ENCODE data around the gene HPS6.

The HPS6 gene

GRCh38 chr10:102068216-102068615 is 3.1 kb downstream of the HPS6 start:
- H3K27ac ChIP-seq (ENCODE audit: low read depth, low read length), result no peak overlapping the region
- no peak overlapping the region for H3K9ac ChIP-seq (ENCODE audit: low read depth in 1 of 2, low read length in 2 of 2)
- no peak overlapping the region for H3K4me3 ChIP-seq (ENCODE audit: low read depth in 1 of 2, low read length in 2 of 2)
- peaks cover 29 to 33% of the 10 kb centered on the region in 2 donors for H3K4me1 ChIP-seq (ENCODE audit: control insufficient read depth in 1 of 2, insufficient read depth in 2 of 2, low read length in 2 of 2)
- H3K36me3 ChIP-seq (ENCODE audit: control insufficient read depth in 1 of 2, insufficient read depth in 2 of 2, low read length in 2 of 2), result peaks cover 0 to 4% of the 10 kb centered on the region in 2 donors
- H3K9me3 ChIP-seq (ENCODE audit: control insufficient read depth in 1 of 2, low read length in 2 of 2), result no peaks in the 10 kb centered on the region
- H3K27me3 ChIP-seq (ENCODE audit: control insufficient read depth in 1 of 2, insufficient read depth in 2 of 2, low read length in 2 of 2), result no peaks in the 10 kb centered on the region

GRCh38 chr10:102069071-102069470 is 3.9 kb downstream of the HPS6 start:
- Histone ChIP-seq H3K27ac (ENCODE audit: low read depth, low read length) (no peak overlapping the region), H3K4me1 (ENCODE audit: control insufficient read depth in 1 of 2, insufficient read depth in 2 of 2, low read length in 2 of 2) (peaks cover 29 to 33% of the 10 kb centered on the region in 2 donors), H3K9me3 (ENCODE audit: control insufficient read depth in 1 of 2, low read length in 2 of 2) (no peaks in the 10 kb centered on the region), H3K27me3 (ENCODE audit: control insufficient read depth in 1 of 2, insufficient read depth in 2 of 2, low read length in 2 of 2) (no peaks in the 10 kb centered on the region), H3K9ac (ENCODE audit: low read depth in 1 of 2, low read length in 2 of 2) (no peak overlapping the region), H3K36me3 (ENCODE audit: control insufficient read depth in 1 of 2, insufficient read depth in 2 of 2, low read length in 2 of 2) (peaks cover 0 to 4% of the 10 kb centered on the region in 2 donors), H3K4me3 (ENCODE audit: low read depth in 1 of 2, low read length in 2 of 2) (no peak overlapping the region)

GRCh38 chr10:102072673-102073527 is 7.8 kb downstream of the HPS6 start:
- H3K4me1 ChIP-seq (ENCODE audit: control insufficient read depth in 1 of 2, insufficient read depth in 2 of 2, low read length in 2 of 2), result peaks cover 6 to 8% of the 10 kb centered on the region in 2 donors
- H3K9me3 ChIP-seq (ENCODE audit: control insufficient read depth in 1 of 2, low read length in 2 of 2), result no peaks in the 10 kb centered on the region
- no peaks in the 10 kb centered on the region for H3K27me3 ChIP-seq (ENCODE audit: control insufficient read depth in 1 of 2, insufficient read depth in 2 of 2, low read length in 2 of 2)
- H3K36me3 ChIP-seq (ENCODE audit: control insufficient read depth in 1 of 2, insufficient read depth in 2 of 2, low read length in 2 of 2), result no peaks in the 10 kb centered on the region
- H3K27ac ChIP-seq (ENCODE audit: low read depth, low read length), result no peak overlapping the region
- no peak overlapping the region for H3K9ac ChIP-seq (ENCODE audit: low read depth in 1 of 2, low read length in 2 of 2)
- H3K4me3 ChIP-seq (ENCODE audit: low read depth in 1 of 2, low read length in 2 of 2), result no peak overlapping the region

- Histone ChIP-seq H3K36me3 (ENCODE audit: control insufficient read depth in 1 of 2, insufficient read depth in 2 of 2, low read length in 2 of 2) (no peaks in the 10 kb centered on the region), H3K9me3 (ENCODE audit: control insufficient read depth in 1 of 2, low read length in 2 of 2) (no peaks in the 10 kb centered on the region), H3K4me1 (ENCODE audit: control insufficient read depth in 1 of 2, insufficient read depth in 2 of 2, low read length in 2 of 2) (no peaks in the 10 kb centered on the region), H3K27me3 (ENCODE audit: control insufficient read depth in 1 of 2, insufficient read depth in 2 of 2, low read length in 2 of 2) (no peaks in the 10 kb centered on the region), H3K4me3 (ENCODE audit: low read depth in 1 of 2, low read length in 2 of 2) (no peak overlapping the region), H3K27ac (ENCODE audit: low read depth, low read length) (no peak overlapping the region), H3K9ac (ENCODE audit: low read depth in 1 of 2, low read length in 2 of 2) (no peak overlapping the region)
Measured at GRCh38 chr10:102083541-102083940, 18.4 kb downstream of the HPS6 start.

- Histone ChIP-seq H3K4me3 (ENCODE audit: low read depth in 1 of 2, low read length in 2 of 2) (no peak overlapping the region), H3K9me3 (ENCODE audit: control insufficient read depth in 1 of 2, low read length in 2 of 2) (no peaks in the 10 kb centered on the region), H3K27me3 (ENCODE audit: control insufficient read depth in 1 of 2, insufficient read depth in 2 of 2, low read length in 2 of 2) (no peaks in the 10 kb centered on the region), H3K4me1 (ENCODE audit: control insufficient read depth in 1 of 2, insufficient read depth in 2 of 2, low read length in 2 of 2) (no peaks in the 10 kb centered on the region), H3K36me3 (ENCODE audit: control insufficient read depth in 1 of 2, insufficient read depth in 2 of 2, low read length in 2 of 2) (no peaks in the 10 kb centered on the region), H3K27ac (ENCODE audit: low read depth, low read length) (no peak overlapping the region), H3K9ac (ENCODE audit: low read depth in 1 of 2, low read length in 2 of 2) (no peak overlapping the region)
Measured at GRCh38 chr10:102085336-102085735, 20.2 kb downstream of the HPS6 start.

GRCh38 chr10:102086196-102086595 is 21.0 kb downstream of the HPS6 start:
- H3K4me3 ChIP-seq (ENCODE audit: low read depth in 1 of 2, low read length in 2 of 2), result no peak overlapping the region
- H3K27ac ChIP-seq (ENCODE audit: low read depth, low read length), result no peak overlapping the region
- no peak overlapping the region for H3K9ac ChIP-seq (ENCODE audit: low read depth in 1 of 2, low read length in 2 of 2)
- H3K9me3 ChIP-seq (ENCODE audit: control insufficient read depth in 1 of 2, low read length in 2 of 2), result no peaks in the 10 kb centered on the region
- no peaks in the 10 kb centered on the region for H3K27me3 ChIP-seq (ENCODE audit: control insufficient read depth in 1 of 2, insufficient read depth in 2 of 2, low read length in 2 of 2)
- H3K4me1 ChIP-seq (ENCODE audit: control insufficient read depth in 1 of 2, insufficient read depth in 2 of 2, low read length in 2 of 2), result no peaks in the 10 kb centered on the region
- H3K36me3 ChIP-seq (ENCODE audit: control insufficient read depth in 1 of 2, insufficient read depth in 2 of 2, low read length in 2 of 2), result no peaks in the 10 kb centered on the region

GRCh38 chr10:102090772-102091171 is 25.6 kb downstream of the HPS6 start:
- H3K4me1 ChIP-seq (ENCODE audit: control insufficient read depth in 1 of 2, insufficient read depth in 2 of 2, low read length in 2 of 2), result no peaks in the 10 kb centered on the region
- no peak overlapping the region for H3K27ac ChIP-seq (ENCODE audit: low read depth, low read length)
- no peak overlapping the region for H3K4me3 ChIP-seq (ENCODE audit: low read depth in 1 of 2, low read length in 2 of 2)
- H3K27me3 ChIP-seq (ENCODE audit: control insufficient read depth in 1 of 2, insufficient read depth in 2 of 2, low read length in 2 of 2), result no peaks in the 10 kb centered on the region
- no peaks in the 10 kb centered on the region for H3K36me3 ChIP-seq (ENCODE audit: control insufficient read depth in 1 of 2, insufficient read depth in 2 of 2, low read length in 2 of 2)
- no peaks in the 10 kb centered on the region for H3K9me3 ChIP-seq (ENCODE audit: control insufficient read depth in 1 of 2, low read length in 2 of 2)
- no peak overlapping the region for H3K9ac ChIP-seq (ENCODE audit: low read depth in 1 of 2, low read length in 2 of 2)

GRCh38 chr10:102096449-102096848 is 31.3 kb downstream of the HPS6 start:
- Histone ChIP-seq H3K27ac (ENCODE audit: low read depth, low read length) (no peak overlapping the region), H3K4me3 (ENCODE audit: low read depth in 1 of 2, low read length in 2 of 2) (no peak overlapping the region), H3K9ac (ENCODE audit: low read depth in 1 of 2, low read length in 2 of 2) (no peak overlapping the region), H3K4me1 (ENCODE audit: control insufficient read depth in 1 of 2, insufficient read depth in 2 of 2, low read length in 2 of 2) (no peaks in the 10 kb centered on the region), H3K9me3 (ENCODE audit: control insufficient read depth in 1 of 2, low read length in 2 of 2) (no peaks in the 10 kb centered on the region), H3K36me3 (ENCODE audit: control insufficient read depth in 1 of 2, insufficient read depth in 2 of 2, low read length in 2 of 2) (peaks cover 0 to 3% of the 10 kb centered on the region in 2 donors), H3K27me3 (ENCODE audit: control insufficient read depth in 1 of 2, insufficient read depth in 2 of 2, low read length in 2 of 2) (no peaks in the 10 kb centered on the region)

- peaks cover 0 to 3% of the 10 kb centered on the region in 2 donors for H3K36me3 ChIP-seq (ENCODE audit: control insufficient read depth in 1 of 2, insufficient read depth in 2 of 2, low read length in 2 of 2)
- no peak overlapping the region for H3K4me3 ChIP-seq (ENCODE audit: low read depth in 1 of 2, low read length in 2 of 2)
- no peaks in the 10 kb centered on the region for H3K9me3 ChIP-seq (ENCODE audit: control insufficient read depth in 1 of 2, low read length in 2 of 2)
- no peak overlapping the region for H3K9ac ChIP-seq (ENCODE audit: low read depth in 1 of 2, low read length in 2 of 2)
- no peak overlapping the region for H3K27ac ChIP-seq (ENCODE audit: low read depth, low read length)
- H3K27me3 ChIP-seq (ENCODE audit: control insufficient read depth in 1 of 2, insufficient read depth in 2 of 2, low read length in 2 of 2), result no peaks in the 10 kb centered on the region
- no peaks in the 10 kb centered on the region for H3K4me1 ChIP-seq (ENCODE audit: control insufficient read depth in 1 of 2, insufficient read depth in 2 of 2, low read length in 2 of 2)
Measured at GRCh38 chr10:102101152-102101551, 36.0 kb downstream of the HPS6 start.

GRCh38 chr10:102102421-102102820 is 37.3 kb downstream of the HPS6 start:
- no peaks in the 10 kb centered on the region for H3K27me3 ChIP-seq (ENCODE audit: control insufficient read depth in 1 of 2, insufficient read depth in 2 of 2, low read length in 2 of 2)
- peaks cover 0 to 13% of the 10 kb centered on the region in 2 donors for H3K36me3 ChIP-seq (ENCODE audit: control insufficient read depth in 1 of 2, insufficient read depth in 2 of 2, low read length in 2 of 2)
- H3K9me3 ChIP-seq (ENCODE audit: control insufficient read depth in 1 of 2, low read length in 2 of 2), result no peaks in the 10 kb centered on the region
- no peak overlapping the region for H3K4me3 ChIP-seq (ENCODE audit: low read depth in 1 of 2, low read length in 2 of 2)
- H3K4me1 ChIP-seq (ENCODE audit: control insufficient read depth in 1 of 2, insufficient read depth in 2 of 2, low read length in 2 of 2), result no peaks in the 10 kb centered on the region
- H3K9ac ChIP-seq (ENCODE audit: low read depth in 1 of 2, low read length in 2 of 2), result no peak overlapping the region
- H3K27ac ChIP-seq (ENCODE audit: low read depth, low read length), result no peak overlapping the region

Data from duodenal mucosa (tissue), 2 donors.